ENCODE data around the gene C12orf57. TPM values are rescaled to one million over a fixed set of nuclear protein-coding genes. Genes with fewer than 3 reads are reported as not detected.
A peak's percentile ranks its signal among the peaks of the same experiment; 100 is the strongest.
"Not testable (repeated sequence)": the region's sequence is repeated elsewhere in the genome, so short reads cannot be mapped to it uniquely, and the experiment has no call there.

Gene C12orf57
- 102 and 112 TPM in 2 replicates for total RNA-seq (2014; rRNA removed; shearing (Covaris generic))

- DNase-seq (ENCODE audit: low spot score), result peak; percentile 96
Observed at GRCh38 chr12:6943722-6944380, at the start of gene C12orf57, which contains the start of gene RNU7-1. C12orf57 (plus strand) TSS chr12:6944022; CDS start chr12:6944122, 100 bp downstream. RNU7-1 (plus strand) TSS chr12:6943816.

- no peak for DNase-seq (ENCODE audit: low spot score)
Observed at GRCh38 chr12:6894321-6894720, 49.5 kb upstream of the C12orf57 start.

DNA sequence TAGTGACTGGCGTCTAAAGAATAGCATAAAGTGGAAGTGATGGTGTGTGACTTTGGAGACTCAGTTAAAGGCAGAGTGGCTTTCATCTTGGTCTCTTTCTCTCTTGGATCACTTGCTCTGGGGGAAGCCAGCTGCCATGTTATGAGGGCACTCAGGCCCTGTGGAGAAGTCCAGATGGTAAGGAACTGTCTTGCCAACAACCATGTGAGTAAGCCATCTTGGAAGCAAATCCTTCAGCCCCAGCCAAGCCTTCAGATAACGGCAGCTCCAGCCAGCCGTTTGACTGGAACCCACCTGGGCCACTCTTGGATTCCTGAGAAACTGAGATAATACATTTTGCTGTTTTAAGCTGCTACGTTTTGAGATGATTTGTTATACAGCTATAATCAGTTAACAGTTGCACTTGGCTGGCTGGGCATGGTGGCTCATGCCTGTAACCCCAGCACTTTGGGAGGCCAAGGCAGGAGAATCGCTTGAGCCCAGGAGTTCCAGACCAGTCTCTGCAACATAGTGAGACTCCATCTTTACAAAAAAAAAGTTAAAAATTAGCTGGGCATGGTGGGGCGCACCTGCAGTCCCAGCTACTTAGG, 46.9 kb upstream of the C12orf57 start:
- no peak for DNase-seq (ENCODE audit: low spot score)

GRCh38 chr12:6899427-6899826, 44.4 kb upstream of the C12orf57 start:
- DNase-seq (ENCODE audit: low spot score), result no peak

GRCh38 chr12:6899837-6900519, 43.8 kb upstream of the C12orf57 start:
- DNase-seq (ENCODE audit: low spot score), result peak; percentile 75

GRCh38 chr12:6902448-6902847, 41.4 kb upstream of the C12orf57 start:
- no peak for DNase-seq (ENCODE audit: low spot score)

DNA sequence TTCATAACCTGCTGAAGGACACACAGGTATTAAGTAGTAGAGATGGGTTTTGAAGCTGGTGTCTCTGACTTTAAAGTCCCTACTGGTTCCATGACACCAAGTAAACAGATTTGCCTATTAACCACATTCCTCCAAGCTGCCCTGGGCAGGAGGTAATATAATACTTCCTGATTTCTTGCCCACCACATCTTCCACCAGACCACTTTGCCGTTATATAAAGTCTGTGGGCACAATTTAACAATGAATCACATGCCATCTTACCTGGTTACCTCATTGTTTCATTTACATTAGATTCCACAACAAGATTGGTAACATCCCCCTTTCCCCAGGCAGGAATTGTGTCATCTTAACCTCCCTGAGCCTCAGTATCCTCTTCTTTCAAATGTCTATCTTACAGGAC, 40.1 kb upstream of the C12orf57 start:
- no peak for DNase-seq (ENCODE audit: low spot score)

- peak; percentile 97 for DNase-seq (ENCODE audit: low spot score)
Observed at GRCh38 chr12:6904280-6905276, 39.2 kb upstream of the C12orf57 start, which contains the start of gene LRRC23. LRRC23 (plus strand) TSS chr12:6904822; CDS start chr12:6905634, 812 bp downstream.

DNA sequence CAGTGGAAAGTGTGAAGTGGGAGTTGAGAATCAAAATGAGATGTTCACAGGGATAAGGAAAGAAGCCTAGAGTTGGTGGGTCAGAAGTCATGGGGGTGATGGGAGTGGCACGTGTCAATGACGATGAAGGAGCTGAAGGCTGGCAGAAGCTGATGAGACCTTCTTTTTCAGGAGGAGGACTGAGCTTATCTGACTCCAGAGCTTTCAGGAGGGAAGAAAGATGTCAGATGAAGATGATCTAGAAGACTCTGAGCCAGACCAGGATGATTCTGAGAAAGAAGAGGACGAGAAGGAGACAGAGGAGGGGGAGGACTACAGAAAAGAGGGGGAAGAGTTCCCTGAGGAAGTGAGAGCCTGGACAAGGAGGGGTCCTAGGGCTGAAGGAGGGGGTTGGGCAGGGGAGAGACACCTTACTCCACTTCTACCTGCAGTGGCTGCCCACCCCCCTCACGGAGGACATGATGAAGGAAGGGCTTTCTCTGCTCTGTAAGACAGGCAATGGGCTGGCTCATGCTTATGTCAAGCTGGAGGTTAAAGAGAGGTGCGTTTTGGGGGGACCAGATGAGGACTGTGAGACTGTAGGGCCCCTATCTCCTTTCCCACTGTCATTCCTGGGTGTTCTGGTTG, 38.3 kb upstream of the C12orf57 start:
- no peak for DNase-seq (ENCODE audit: low spot score)

DNA sequence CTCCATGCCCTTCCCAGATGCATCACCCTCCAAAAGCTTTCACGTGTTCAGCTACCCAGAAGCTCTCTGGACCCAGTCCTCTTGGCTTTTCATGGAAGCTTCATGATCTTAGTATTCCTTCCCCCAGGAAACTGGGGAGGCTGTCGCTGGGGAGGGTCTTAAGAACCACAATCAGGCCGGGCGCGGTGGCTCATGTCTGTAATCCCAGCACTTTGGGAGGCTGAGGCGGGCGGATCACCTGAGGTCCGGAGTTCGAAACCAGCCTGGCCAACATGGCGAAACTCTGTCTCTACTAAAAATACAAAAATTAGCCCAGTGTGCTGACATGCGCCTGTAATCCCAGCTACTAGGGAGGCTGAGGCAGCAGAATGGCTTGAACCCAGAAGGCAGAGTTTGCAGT, 35.7 kb upstream of the C12orf57 start:
- DNase-seq (ENCODE audit: low spot score), result not testable (repeated sequence)

DNA sequence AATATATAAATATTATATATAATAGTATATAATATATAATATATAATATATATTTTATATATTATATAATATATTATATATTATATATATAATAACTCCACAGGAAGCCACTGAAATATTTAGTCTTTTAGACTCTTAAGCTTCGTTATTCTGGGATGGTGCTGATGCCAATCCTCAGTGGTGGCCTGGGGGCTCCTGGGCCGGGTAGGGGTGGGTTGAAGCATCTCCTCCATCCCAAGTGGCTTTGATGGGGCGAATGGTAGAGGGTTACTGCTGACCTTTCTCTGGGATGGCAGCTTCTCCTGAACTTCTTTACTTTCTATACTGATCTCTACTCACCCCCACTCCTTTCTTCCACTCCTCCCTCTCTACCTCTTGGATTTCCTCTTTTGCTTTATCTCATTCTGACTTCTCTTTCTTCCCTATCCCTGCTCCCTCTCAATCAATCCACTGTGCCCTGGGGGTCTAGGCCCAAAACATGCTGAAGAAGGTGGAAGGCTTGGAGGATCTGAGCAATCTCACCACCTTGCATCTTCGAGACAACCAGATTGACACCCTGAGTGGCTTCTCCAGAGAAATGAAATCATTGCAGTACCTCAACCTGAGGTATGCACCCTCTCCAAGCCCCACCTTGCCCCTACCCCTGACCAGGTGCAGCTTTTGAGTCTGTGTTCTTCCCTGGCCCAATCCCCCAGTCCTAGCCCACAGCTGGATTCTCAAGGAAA, 34.2 kb upstream of the C12orf57 start:
- no peak for DNase-seq (ENCODE audit: low spot score)

DNA sequence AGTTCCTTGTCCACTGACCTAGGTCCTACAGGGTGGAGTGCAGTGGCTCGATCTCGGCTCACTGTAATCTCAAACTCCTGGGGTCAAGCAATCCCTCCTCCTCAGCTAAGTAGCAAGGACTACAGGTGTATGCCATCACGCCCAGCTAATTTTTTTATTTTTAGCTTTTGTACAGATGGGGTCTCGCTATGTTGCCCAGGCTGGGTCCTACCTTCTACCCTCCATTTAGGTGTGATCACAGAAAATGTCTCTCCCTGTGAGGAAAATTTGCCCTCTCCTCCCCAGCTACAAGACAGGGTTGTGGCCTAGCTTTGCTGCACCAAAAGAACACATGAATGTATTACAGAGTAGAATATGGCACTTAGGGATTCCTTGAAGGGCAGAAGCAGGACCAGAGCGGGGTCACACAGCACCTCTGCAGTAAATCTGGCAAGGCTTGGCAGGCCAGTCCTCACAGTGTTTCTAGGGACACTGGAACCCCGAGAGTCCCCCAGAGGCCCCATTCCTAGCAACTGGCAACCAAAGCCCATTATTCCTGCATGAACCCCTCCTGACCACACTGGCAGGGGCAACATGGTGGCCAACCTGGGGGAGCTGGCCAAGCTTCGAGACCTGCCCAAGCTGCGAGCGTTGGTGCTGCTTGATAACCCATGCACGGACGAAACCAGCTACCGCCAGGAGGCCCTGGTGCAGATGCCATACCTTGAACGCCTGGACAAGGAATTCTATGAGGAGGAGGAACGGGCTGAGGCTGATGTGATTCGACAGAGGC, 31.5 kb upstream of the C12orf57 start:
- no peak for DNase-seq (ENCODE audit: low spot score)

- DNase-seq (ENCODE audit: low spot score), result peak; percentile 48
Observed at GRCh38 chr12:6914246-6914946, 29.4 kb upstream of the C12orf57 start, which contains the start of gene ENO2. ENO2 (plus strand) TSS chr12:6914580; CDS start chr12:6915833, 1,253 bp downstream.

DNA sequence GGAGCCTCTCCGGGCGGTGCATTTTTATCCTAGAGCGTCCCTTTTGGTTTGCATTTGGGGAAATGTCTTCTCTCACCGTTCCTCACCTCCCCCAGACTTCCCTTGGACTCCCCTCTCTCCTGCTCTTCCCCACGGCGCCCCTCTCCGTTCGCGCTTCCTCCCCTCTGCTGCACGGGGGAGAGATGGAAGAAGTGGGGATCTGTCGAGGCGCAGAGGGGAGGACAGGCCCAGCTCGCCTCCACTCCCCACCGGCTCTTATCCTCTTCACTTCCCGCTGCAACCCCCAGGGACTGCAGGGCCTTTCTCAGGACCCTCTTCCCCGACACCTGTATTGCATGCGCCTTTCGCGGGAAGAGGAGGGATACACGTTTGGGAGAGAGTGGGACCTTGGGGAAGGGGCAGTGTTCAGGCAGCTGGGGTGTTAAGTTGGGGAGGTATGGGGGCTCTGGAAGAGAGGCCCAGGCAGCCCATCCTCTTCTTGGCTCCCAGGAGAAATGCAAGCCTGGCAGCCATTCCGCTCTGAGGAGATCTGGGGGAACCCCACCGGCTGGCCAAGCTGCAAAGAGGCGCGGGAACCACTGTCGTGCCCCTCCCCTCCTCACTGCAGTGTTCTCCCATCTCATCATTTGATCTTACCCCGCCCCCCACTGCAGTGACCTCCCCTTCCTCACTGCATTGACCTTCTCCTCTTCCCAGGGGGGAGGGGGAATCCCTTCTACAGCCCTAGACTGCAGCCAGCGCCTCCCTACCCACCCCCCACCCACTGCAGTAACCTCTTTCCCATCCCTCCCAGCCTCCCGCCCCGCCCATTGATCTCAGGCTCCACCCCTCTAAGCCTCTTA, 28.7 kb upstream of the C12orf57 start:
- no peak for DNase-seq (ENCODE audit: low spot score)

DNA sequence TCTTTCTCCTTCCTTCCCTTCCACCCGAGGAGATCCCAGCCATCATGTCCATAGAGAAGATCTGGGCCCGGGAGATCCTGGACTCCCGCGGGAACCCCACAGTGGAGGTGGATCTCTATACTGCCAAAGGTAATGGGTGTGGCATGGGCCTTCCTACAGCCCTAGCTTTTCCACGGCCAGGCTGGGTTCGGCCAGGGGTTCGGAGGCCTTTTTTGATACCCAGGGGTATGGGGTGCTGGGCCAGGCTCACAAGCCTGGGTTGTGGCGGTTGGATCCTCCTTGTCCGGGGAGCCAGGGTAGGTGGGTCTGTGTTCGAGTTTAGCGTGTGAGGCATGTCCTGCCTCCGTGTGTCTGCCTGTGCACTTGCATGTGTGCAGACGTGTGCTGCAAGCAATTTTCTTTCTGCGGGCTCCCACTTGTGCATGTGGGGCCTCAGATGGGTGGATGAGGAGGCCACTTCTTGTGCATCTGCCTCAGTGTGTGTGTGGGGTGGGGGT, 28.0 kb upstream of the C12orf57 start:
- no peak for DNase-seq (ENCODE audit: low spot score)

DNA sequence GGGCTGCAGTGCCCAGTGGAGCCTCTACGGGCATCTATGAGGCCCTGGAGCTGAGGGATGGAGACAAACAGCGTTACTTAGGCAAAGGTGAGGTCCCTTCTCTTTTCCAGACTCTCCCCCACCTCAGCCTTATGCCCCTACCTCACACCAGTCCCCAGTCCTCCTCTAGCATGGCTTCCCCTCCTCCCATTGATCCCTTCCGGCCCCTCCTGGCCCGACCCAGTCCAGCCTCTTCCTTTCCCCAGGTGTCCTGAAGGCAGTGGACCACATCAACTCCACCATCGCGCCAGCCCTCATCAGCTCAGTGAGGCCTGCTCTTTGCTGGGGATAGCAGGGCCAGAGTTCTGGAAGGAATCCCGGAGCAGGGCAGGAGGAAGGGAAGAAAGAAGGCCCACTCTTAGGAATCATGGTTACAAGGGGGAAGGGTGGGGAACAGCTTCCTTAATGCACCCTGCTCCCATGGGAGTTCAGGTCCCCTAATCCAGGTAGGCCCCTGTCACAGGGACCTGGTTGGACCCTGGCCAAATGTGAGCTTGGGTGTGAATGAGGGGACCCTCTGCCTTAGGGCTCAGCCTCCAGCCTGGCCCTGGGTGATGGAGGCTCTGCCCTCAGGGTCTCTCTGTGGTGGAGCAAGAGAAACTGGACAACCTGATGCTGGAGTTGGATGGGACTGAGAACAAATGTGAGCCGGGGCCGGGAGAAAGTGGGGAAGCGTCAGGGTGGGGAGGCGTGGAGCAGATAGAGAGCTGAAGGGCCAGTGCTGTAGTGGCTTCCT, 27.2 kb upstream of the C12orf57 start:
- DNase-seq (ENCODE audit: low spot score), result no peak

Measured in HT-29 (cell line).